Measurements from ENCODE around the gene ZNF579. TPM values are rescaled to one million over a fixed set of nuclear protein-coding genes. Genes with fewer than 3 reads are reported as not detected.

The ZNF579 gene
- total RNA-seq, 2 experiments from 2014 or later = 6.1 to 11.1 TPM

- Histone ChIP-seq H3K9me3 (ENCODE audit: low read length) (no peaks in the 10 kb centered on the region), H3K4me2 (ENCODE audit: low read length) (no peak overlapping the region), H3K4me1 (ENCODE audit: insufficient read depth, low read length, poor library complexity, severe bottlenecking) (peaks cover 16% of the 10 kb centered on the region), H2AFZ (ENCODE audit: low read length) (no peak overlapping the region), H3K4me3 (ENCODE audit: low read depth, low read length, poor library complexity, severe bottlenecking) (no peak overlapping the region), H3K36me3 (ENCODE audit: insufficient read depth, low read length) (peaks cover 36% of the 10 kb centered on the region), H4K20me1 (ENCODE audit: insufficient read depth, low read length) (no peaks in the 10 kb centered on the region), H3K79me2 (ENCODE audit: insufficient read depth, low read depth, low read length) (no peaks in the 10 kb centered on the region), H3K9me2 (ENCODE audit: insufficient read depth, low read length) (no peaks in the 10 kb centered on the region), H3K27ac (ENCODE audit: low read depth, low read length, poor library complexity, severe bottlenecking) (no peak overlapping the region)
- no peak for DNase-seq (ENCODE audit: low spot score)
- TF ChIP-seq EZH2phosphoT487 (IDR thresholded peaks at IDR 0.05; ENCODE audit: borderline replicate concordance, low read depth, low read length) = no peak
- no peak for TF ChIP-seq CTCF (conservative IDR thresholded peaks at IDR 0.05; ENCODE audit: low read length)
- POLR2A ChIA-PET = no interaction called here
- CTCF ChIA-PET (ENCODE audit: unreplicated experiment) = no interaction called here
- no TSS peak for BruUV-seq (replicated peaks)
- intact Hi-C loops (cut with micrococcal nuclease; ENCODE audit: unreplicated experiment) = no loop called here
Observed at GRCh38 chr19:55596304-55596703, 15.7 kb upstream of the ZNF579 start.

- POLR2A ChIA-PET = interaction anchor here (0.5 kb wide), 1 partner anchor 390 kb away, joined by 5 read pairs; no protein-coding TSS in a partner anchor
- Histone ChIP-seq H3K4me1 (ENCODE audit: insufficient read depth, low read length, poor library complexity, severe bottlenecking) (peaks cover 8% of the 10 kb centered on the region), H3K79me2 (ENCODE audit: insufficient read depth, low read depth, low read length) (no peaks in the 10 kb centered on the region), H2AFZ (ENCODE audit: low read length) (no peak overlapping the region), H3K9me3 (ENCODE audit: low read length) (no peaks in the 10 kb centered on the region), H4K20me1 (ENCODE audit: insufficient read depth, low read length) (no peaks in the 10 kb centered on the region), H3K36me3 (ENCODE audit: insufficient read depth, low read length) (peaks cover 36% of the 10 kb centered on the region), H3K9me2 (ENCODE audit: insufficient read depth, low read length) (no peaks in the 10 kb centered on the region), H3K4me2 (ENCODE audit: low read length) (no peak overlapping the region), H3K27ac (ENCODE audit: low read depth, low read length, poor library complexity, severe bottlenecking) (no peak overlapping the region), H3K4me3 (ENCODE audit: low read depth, low read length, poor library complexity, severe bottlenecking) (no peak overlapping the region)
- no peak for DNase-seq (ENCODE audit: low spot score)
- CTCF ChIA-PET (ENCODE audit: unreplicated experiment) = no interaction called here
- intact Hi-C loops (cut with micrococcal nuclease; ENCODE audit: unreplicated experiment) = no loop called here
- BruUV-seq (replicated peaks) = no TSS peak
- TF ChIP-seq EZH2phosphoT487 (IDR thresholded peaks at IDR 0.05; ENCODE audit: borderline replicate concordance, low read depth, low read length) (no peak), CTCF (conservative IDR thresholded peaks at IDR 0.05; ENCODE audit: low read length) (no peak)
Observed at GRCh38 chr19:55594996-55595545, 14.4 kb upstream of the ZNF579 start.

- no TSS peak for BruUV-seq (replicated peaks)
- no peak for DNase-seq (ENCODE audit: low spot score)
- TF ChIP-seq CTCF (conservative IDR thresholded peaks at IDR 0.05; ENCODE audit: low read length) (no peak), EZH2phosphoT487 (IDR thresholded peaks at IDR 0.05; ENCODE audit: borderline replicate concordance, low read depth, low read length) (no peak)
Observed at GRCh38 chr19:55593096-55593772, 12.6 kb upstream of the ZNF579 start.

More at GRCh38 chr19:55593096-55593772, 12.6 kb upstream of the ZNF579 start:
- no peak overlapping the region for H3K27ac ChIP-seq (ENCODE audit: low read depth, low read length, poor library complexity, severe bottlenecking)
- H3K36me3 ChIP-seq (ENCODE audit: insufficient read depth, low read length) = peaks cover 36% of the 10 kb centered on the region
- POLR2A ChIA-PET = interaction anchor here (0.7 kb wide), 1 partner anchor 382 kb away, joined by 4 read pairs; no protein-coding TSS in a partner anchor
- no peak overlapping the region for H3K4me3 ChIP-seq (ENCODE audit: low read depth, low read length, poor library complexity, severe bottlenecking)
- CTCF ChIA-PET (ENCODE audit: unreplicated experiment) = no interaction called here
- no peaks in the 10 kb centered on the region for H4K20me1 ChIP-seq (ENCODE audit: insufficient read depth, low read length)
- no peaks in the 10 kb centered on the region for H3K9me2 ChIP-seq (ENCODE audit: insufficient read depth, low read length)
- no peaks in the 10 kb centered on the region for H3K79me2 ChIP-seq (ENCODE audit: insufficient read depth, low read depth, low read length)
- peaks cover 1% of the 10 kb centered on the region for H3K4me1 ChIP-seq (ENCODE audit: insufficient read depth, low read length, poor library complexity, severe bottlenecking)
- intact Hi-C loops (cut with micrococcal nuclease; ENCODE audit: unreplicated experiment) = no loop called here
- H3K4me2 ChIP-seq (ENCODE audit: low read length) = no peak overlapping the region
- H2AFZ ChIP-seq (ENCODE audit: low read length) = no peak overlapping the region
- H3K9me3 ChIP-seq (ENCODE audit: low read length) = no peaks in the 10 kb centered on the region

Data from OCI-LY7 (cell line).